K562 (cell line): ENCODE results near the gene PDHA2. TPM values are rescaled to one million over a fixed set of nuclear protein-coding genes. Genes with fewer than 3 reads are reported as not detected.

Experiments used
- ATAC-seq: fragments of 200-7000 bp; cut with Tn5 transposase; 3 replicates; pipeline ENCODE4 v1.9.1; 2020; ENCODE audit warnings: moderate library complexity
- BruUV-seq: library from RNA; stranded (reverse); fragments of 400-500 nt; replicated peaks from 2 replicates; lab custom pipeline; 2021; lab: Mats Ljungman, UMichigan
- CTCF ChIA-PET: fragments of 300-600 bp; formaldehyde crosslinking; extraction: SDS; loops from one replicate; lab custom pipeline; 2021; ENCODE audit warnings: low intra/inter-chr PET ratio; lab: Yijun Ruan, JAX
- POLR2A ChIA-PET: fragments of 300-600, 350-650 bp; sonication (Branson Sonifier 250); formaldehyde crosslinking; extraction: SDS; loops from one replicate; lab custom pipeline; 2021; ENCODE audit warnings: antibody characterized with exemption, inconsistent platforms; lab: Yijun Ruan, JAX
- DNase-seq, 4 experiments: peaks; one replicate each; pipeline versions ENCODE4 v3.0.0 to v3.0.0-alpha.2; 2011 to 2018; ENCODE audit warnings: low spot score in 3 of 4, mixed read lengths in 3 of 4; ENCODE audit errors: extremely low read depth in 1 of 4
- FAIRE-seq: peaks from 2 replicates; lab custom pipeline; 2011; peaks lifted over from hg19 to GRCh38; lab: Jason Lieb, UNC
- H2AFZ ChIP-seq: 2 replicates; pipeline ENCODE4 v1.6.0; 2011; ENCODE audit warnings: low read depth, low read length, control low read depth, inconsistent platforms
- H3K27ac ChIP-seq: fragments of 200-600 bp; 3 replicates; pipeline ENCODE4 v1.8.0; 2011; ENCODE audit warnings: low read depth, mild to moderate bottlenecking, control low read depth, inconsistent platforms, low read length, moderate library complexity, mixed read lengths; ENCODE audit errors: extremely low read depth
- H3K27me3 ChIP-seq, 2 experiments: fragments of 300-600 bp in 1 of 2; 2 replicates in 1 of 2; 3 replicates in 1 of 2; pipeline versions ENCODE4 v1.6.0 to v1.8.0; 2011; ENCODE audit warnings: inconsistent platforms in 2 of 2, low read length in 2 of 2, mild to moderate bottlenecking in 1 of 2, mixed read lengths in 1 of 2, moderate library complexity in 1 of 2; ENCODE audit not compliant: control insufficient read depth in 2 of 2, insufficient read depth in 2 of 2
- H3K36me3 ChIP-seq: fragments of 300-600 bp; 3 replicates; pipeline ENCODE4 v1.8.0; 2011; ENCODE audit warnings: mild to moderate bottlenecking, low read length, inconsistent platforms; ENCODE audit not compliant: control insufficient read depth, insufficient read depth
- H3K4me1 ChIP-seq, 2 experiments: fragments of 200-600 bp in 1 of 2; replicated peaks in 1 of 2; 2 replicates in 1 of 2; 3 replicates in 1 of 2; pipeline versions ENCODE4 v1.5.1 to v1.8.0; 2011; ENCODE audit warnings: inconsistent platforms in 2 of 2, low read length in 2 of 2, mild to moderate bottlenecking in 1 of 2, mixed read lengths in 1 of 2, moderate library complexity in 1 of 2; ENCODE audit not compliant: control insufficient read depth in 2 of 2, insufficient read depth in 2 of 2
- H3K4me2 ChIP-seq: 2 replicates; pipeline ENCODE4 v1.6.1; 2011; ENCODE audit warnings: low read length, control low read depth, inconsistent platforms, mixed read lengths; ENCODE audit not compliant: insufficient read depth
- H3K4me3 ChIP-seq: fragments of 200-600 bp; sonication (generic), shearing (Covaris generic); 2 replicates; pipeline ENCODE4 v1.5.1; 2016; ENCODE audit warnings: control low read depth, inconsistent platforms
- H3K79me2 ChIP-seq: fragments of 200-600 bp; 3 replicates; pipeline ENCODE4 v1.8.0; 2011; ENCODE audit warnings: low read length, inconsistent platforms; ENCODE audit not compliant: control insufficient read depth, insufficient read depth
- H3K9ac ChIP-seq, 2 experiments: 2 replicates each; pipeline versions ENCODE4 v1.6.0 to v1.6.1; 2011; ENCODE audit warnings: low read depth in 2 of 2, low read length in 2 of 2, control low read depth in 1 of 2, inconsistent platforms in 1 of 2, mild to moderate bottlenecking in 1 of 2, mixed read lengths in 1 of 2; ENCODE audit not compliant: insufficient read depth in 1 of 2
- H3K9me1 ChIP-seq: one replicate; pipeline ENCODE4 v1.6.0; 2011; ENCODE audit warnings: inconsistent platforms, mild to moderate bottlenecking, low read length, moderate library complexity; ENCODE audit not compliant: control insufficient read depth, insufficient read depth
- H3K9me3 ChIP-seq: replicated peaks from 2 replicates; pipeline ENCODE4 v1.5.1; 2011; ENCODE audit warnings: low read depth, low read length, inconsistent platforms; ENCODE audit not compliant: control insufficient read depth, insufficient read depth
- H4K20me1 ChIP-seq: replicated peaks from 2 replicates; pipeline ENCODE4 v1.6.1; 2011; ENCODE audit warnings: low read length, inconsistent platforms, mixed read lengths; ENCODE audit not compliant: control insufficient read depth, insufficient read depth
- CEBPG ChIP-seq, 3 experiments: fragments of 200-800 bp in 1 of 3; sonication (Bioruptor generic) in 1 of 3; sonication (generic) in 1 of 3; formaldehyde crosslinking in 1 of 3; IDR thresholded peaks in 2 of 3; conservative IDR thresholded peaks in 1 of 3; 2 replicates each; pipeline versions ENCODE4 v1.6.1 to v1.8.0; 2016 to 2022; ENCODE audit warnings: missing compliant biosample characterization in 2 of 3, missing genetic modification characterization in 2 of 3, mild to moderate bottlenecking in 1 of 3, missing genetic modification reagents in 1 of 3
- FOXA1 ChIP-seq: fragments of 450-650 bp; IDR thresholded peaks from 2 replicates; pipeline ENCODE4 v1.6.1; 2016; ENCODE audit warnings: mild to moderate bottlenecking, borderline replicate concordance
- MTF1 ChIP-seq: fragments of 250-450 bp; sonication (Bioruptor Pico); IDR thresholded peaks from 2 replicates; pipeline ENCODE4 v1.9.0; 2021; ENCODE audit warnings: moderate library complexity, mild to moderate bottlenecking, inconsistent platforms, borderline replicate concordance
- PCBP2 ChIP-seq: fragments of 200-400 bp; formaldehyde crosslinking; IDR thresholded peaks from 2 replicates; pipeline ENCODE4 v1.6.1; 2018; ENCODE audit warnings: low read length, low read depth, mild to moderate bottlenecking, moderate library complexity; ENCODE audit not compliant: poor library complexity, severe bottlenecking
- POLR3G ChIP-seq: IDR thresholded peaks from 2 replicates; pipeline ENCODE4 v1.6.1; 2011; ENCODE audit not compliant: insufficient read length, insufficient replicate concordance; ENCODE audit errors: extremely low read depth
- SRF ChIP-seq, 2 experiments: fragments of 250-450, 450-650 bp in 1 of 2; sonication (Bioruptor Pico) in 1 of 2; sonication (generic) in 1 of 2; formaldehyde crosslinking; IDR thresholded peaks; 2 replicates each; pipeline versions ENCODE4 v1.5.0 to v1.5.1; 2020 to 2022; ENCODE audit warnings: mild to moderate bottlenecking in 1 of 2, missing genetic modification reagents in 1 of 2
- ZNF274 ChIP-seq: IDR thresholded peaks from 2 replicates; pipeline ENCODE4 v1.6.1; 2011; ENCODE audit warnings: low read depth, mild to moderate bottlenecking, low read length, moderate library complexity, borderline replicate concordance
- ZNF41 ChIP-seq: fragments of 250-450 bp; sonication (Bioruptor Pico); conservative IDR thresholded peaks from 2 replicates; pipeline ENCODE4 v1.4.0; 2020; ENCODE audit warnings: mild to moderate bottlenecking
- WGBS: fragments of 100-300 bp; shearing (Covaris generic); methylation state at CpG from one replicate; pipeline ENCODE4 v1.1.6; 2016; ENCODE audit warnings: low coverage, mixed read lengths; ENCODE audit not compliant: insufficient coverage; ENCODE audit errors: missing lambda C conversion rate; 5-methylcytosine and 5-hydroxymethylcytosine counted together
- in situ Hi-C: fragments of 300-500 bp; cut with MboI; formaldehyde crosslinking; loops from 4 replicates; pipeline ENCODE4 v1.15.0; 2018; ENCODE audit warnings: inconsistent platforms, mixed read lengths
- intact Hi-C: fragments of 100-400 bp; cut with micrococcal nuclease; formaldehyde crosslinking; loops from 2 replicates; pipeline ENCODE4 v1.14.2; 2022
- polyA plus RNA-seq, 8 experiments: library from polyadenylated mRNA; depleted of rRNA in 4 of 8; stranded (reverse) in 5 of 8; unstranded in 3 of 8; fragments of >200 nt; fragmentation: Nextera tagmentation in 2 of 8; fragmentation: Illumina TruSeq in 1 of 8; extraction: Ambion mirVana in 2 of 8; extraction: Trizol in 1 of 8; gene quantifications; 2 replicates each; pipeline versions ENCODE4 v1.2.1 to v1.2.3, GENCODE V29; 2011 to 2014; ENCODE audit warnings: inconsistent platforms in 1 of 8, missing spikeins in 1 of 8
- total RNA-seq, 7 experiments: library from RNA; depleted of rRNA in 6 of 7; stranded (reverse); fragments of >200 nt in 6 of 7; fragmentation: Illumina TruSeq in 2 of 7; extraction: Trizol in 2 of 7; gene quantifications; 2 replicates each; pipeline versions ENCODE4 v1.2.1 to v1.2.3, GENCODE V29; 2011 to 2021; ENCODE audit warnings: low replicate concordance in 1 of 7
- TF ChIP-seq, protein P1 (sequence below): sonication (generic); formaldehyde crosslinking; IDR thresholded peaks from 2 replicates; pipeline ENCODE4 v1.8.0; 2023; ENCODE audit warnings: mild to moderate bottlenecking, missing genetic modification reagents

The PDHA2 gene
- total and polyA plus RNA-seq, 9 of the 15 experiments (the other 6 are each of a cell fraction or from before 2014, with no cell fraction given): not detected

DNA sequence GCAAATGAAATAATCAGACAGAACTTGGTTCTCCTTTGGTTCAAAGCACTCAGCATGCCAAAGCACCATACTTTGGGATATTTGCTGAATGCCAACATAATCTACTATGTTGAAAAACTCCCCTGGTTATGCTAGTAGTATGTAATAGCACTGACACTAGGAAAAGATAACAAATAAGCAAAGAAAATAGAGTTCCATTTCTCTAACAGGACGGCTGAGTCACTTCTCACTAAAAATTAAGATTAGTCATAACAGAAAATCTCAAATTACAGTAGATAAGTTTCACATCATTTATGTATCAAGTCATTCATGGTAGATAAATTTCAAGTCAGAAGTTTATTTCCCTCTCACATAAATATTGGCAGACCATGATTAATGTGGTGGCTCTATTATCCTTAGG is 17.9 kb downstream of the PDHA2 start:
- DNase-seq (no peak), ATAC-seq (no peak), FAIRE-seq (no peak)
- Histone ChIP-seq H3K79me2 (no peaks in the 10 kb centered on the region), H3K9me3 (no peaks in the 10 kb centered on the region; the same call in 1 of the 2 replicates), H3K4me2 (no peak overlapping the region), H4K20me1 (no peaks in the 10 kb centered on the region), H3K9me1 (no peaks in the 10 kb centered on the region), H3K27me3 (no peaks in the 10 kb centered on the region), H3K36me3 (no peaks in the 10 kb centered on the region), H3K9ac (no peak overlapping the region), H3K4me3 (no peak overlapping the region), H2AFZ (no peak overlapping the region), H3K27ac (no peak overlapping the region), H3K4me1 (no peaks in the 10 kb centered on the region)
- in situ Hi-C loops: no loop called here
- POLR2A ChIA-PET: no interaction called here
- intact Hi-C loops: no loop called here
- CTCF ChIA-PET: interaction anchor here (0.6 kb wide), 1 partner anchor 206 kb away, joined by 3 read pairs; no protein-coding TSS in a partner anchor
- no peak for TF ChIP-seq SRF (CRISPR knock-in tag; IDR thresholded peaks at IDR 0.05)
- TF ChIP-seq ZNF274: no peak
- TF ChIP-seq PCBP2: no peak
- no peak for TF ChIP-seq FOXA1
- no peak for TF ChIP-seq MTF1 (CRISPR knock-in tag)
- no peak for TF ChIP-seq ZNF41 (CRISPR knock-in tag)
- TF ChIP-seq POLR3G: no peak
- TF ChIP-seq CEBPG (CRISPR knock-in tag; IDR thresholded peaks at IDR 0.05): no peak
- no peak for TF ChIP-seq CEBPG (tag; conservative IDR thresholded peaks at IDR 0.05 in 1 of 2, IDR thresholded peaks at IDR 0.05 in 1 of 2)
- TF ChIP-seq, protein P1, sequence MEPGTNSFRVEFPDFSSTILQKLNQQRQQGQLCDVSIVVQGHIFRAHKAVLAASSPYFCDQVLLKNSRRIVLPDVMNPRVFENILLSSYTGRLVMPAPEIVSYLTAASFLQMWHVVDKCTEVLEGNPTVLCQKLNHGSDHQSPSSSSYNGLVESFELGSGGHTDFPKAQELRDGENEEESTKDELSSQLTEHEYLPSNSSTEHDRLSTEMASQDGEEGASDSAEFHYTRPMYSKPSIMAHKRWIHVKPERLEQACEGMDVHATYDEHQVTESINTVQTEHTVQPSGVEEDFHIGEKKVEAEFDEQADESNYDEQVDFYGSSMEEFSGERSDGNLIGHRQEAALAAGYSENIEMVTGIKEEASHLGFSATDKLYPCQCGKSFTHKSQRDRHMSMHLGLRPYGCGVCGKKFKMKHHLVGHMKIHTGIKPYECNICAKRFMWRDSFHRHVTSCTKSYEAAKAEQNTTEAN: no peak
- BruUV-seq: no TSS peak
- WGBS: 0% methylated on average over 1 of the region's 1 CpG
